Globus pallidus (tissue), 1 donor: ENCODE measurements around the gene TMEM121.

Experiments
- DNase-seq: peaks from one replicate; pipeline ENCODE4 v3.0.0-alpha.2; 2015; ENCODE audit warnings: low spot score

The TMEM121 gene

DNA sequence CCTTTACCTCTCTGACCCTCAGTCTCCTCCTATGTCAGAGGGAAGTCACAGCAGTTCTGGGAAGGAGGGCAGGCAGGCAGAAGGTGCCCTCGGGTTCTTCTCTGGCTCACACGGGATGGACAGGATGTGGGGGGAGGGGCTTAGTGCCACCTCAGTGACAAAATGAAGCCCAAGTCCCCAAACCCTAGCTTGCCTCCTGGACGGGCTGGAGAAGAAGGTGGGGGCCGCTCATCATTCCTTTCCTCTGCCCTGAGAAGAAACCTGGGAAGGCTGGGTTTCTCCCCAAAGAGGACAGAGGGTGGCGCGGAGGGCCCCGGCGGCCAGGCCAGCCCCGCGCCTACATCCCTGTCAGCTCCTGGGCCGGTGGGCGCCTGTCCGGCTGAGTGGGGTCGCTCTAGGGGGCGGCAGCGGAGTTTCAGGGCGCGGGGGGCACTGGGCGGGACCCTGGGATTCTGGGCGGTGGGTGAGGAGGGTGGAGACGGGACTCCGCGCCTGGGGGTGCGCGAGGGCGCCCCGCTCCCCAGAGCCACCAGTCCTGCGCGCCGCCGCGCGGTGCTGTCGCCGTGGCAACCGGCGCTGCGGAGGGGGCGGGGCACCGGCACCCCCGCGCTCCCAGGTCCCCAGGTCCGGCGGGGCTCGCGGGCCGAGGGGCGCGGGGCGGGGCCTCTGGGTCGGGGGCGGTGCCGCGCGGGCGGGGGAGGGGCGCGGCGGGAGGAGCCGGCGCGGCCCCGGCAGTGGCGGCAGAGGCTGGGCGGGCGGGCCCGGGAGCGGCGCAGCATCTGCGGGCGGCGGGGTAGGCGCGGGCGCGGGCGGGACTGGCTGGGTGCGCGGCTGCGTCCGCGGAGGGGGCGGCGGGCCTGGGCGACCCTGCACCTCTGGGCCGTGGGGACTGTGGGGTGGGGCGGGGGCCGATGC, at the start of gene TMEM121:
Gene TMEM121, plus strand, starts transcription at position 723 of the 915 bp plus-strand sequence. CDS start 2,252 bp downstream, outside the sequence.
- DNase-seq, result peak; percentile 45

DNA sequence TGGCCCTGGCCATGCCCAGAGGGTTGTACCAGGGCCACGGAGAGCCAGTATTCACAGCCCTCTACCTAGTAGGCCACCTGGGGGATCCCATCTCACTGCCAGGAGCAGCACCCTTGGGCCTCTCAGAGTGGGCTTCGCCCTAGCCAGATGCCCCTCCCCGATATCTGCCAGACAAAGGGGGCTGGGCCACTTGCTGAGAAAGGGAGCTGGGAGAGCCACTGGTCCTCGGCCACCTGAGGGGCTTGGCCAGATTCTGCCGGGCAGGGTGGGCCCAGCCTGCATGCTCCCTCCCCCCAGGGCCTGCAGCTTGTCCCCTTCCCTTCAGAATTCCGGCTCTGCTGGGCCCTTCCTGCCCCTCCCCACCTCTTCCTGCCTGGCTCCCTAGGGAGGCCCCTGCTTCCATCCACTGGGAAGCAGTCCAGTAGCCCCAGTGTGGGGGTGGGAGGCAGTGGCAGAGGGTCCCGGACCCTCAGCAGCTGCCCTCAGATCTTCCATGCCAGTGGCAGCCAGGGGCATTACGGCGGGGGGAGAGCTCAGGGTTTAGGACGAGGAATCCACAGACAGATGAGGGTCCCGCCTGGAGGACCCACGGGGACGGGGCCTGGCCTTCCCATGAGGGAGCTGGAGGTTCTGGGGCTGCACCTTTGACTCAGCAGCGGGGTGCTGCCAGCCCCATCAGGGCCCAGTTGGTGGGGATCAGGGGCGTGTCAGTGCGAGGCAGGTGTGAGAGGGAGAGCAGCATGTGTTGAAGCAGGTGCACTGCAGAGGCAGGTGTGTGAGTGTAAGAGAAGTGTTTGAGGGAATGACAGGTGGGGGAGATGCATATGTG, 49.3 kb upstream of the TMEM121 start:
- DNase-seq, result no peak

DNA sequence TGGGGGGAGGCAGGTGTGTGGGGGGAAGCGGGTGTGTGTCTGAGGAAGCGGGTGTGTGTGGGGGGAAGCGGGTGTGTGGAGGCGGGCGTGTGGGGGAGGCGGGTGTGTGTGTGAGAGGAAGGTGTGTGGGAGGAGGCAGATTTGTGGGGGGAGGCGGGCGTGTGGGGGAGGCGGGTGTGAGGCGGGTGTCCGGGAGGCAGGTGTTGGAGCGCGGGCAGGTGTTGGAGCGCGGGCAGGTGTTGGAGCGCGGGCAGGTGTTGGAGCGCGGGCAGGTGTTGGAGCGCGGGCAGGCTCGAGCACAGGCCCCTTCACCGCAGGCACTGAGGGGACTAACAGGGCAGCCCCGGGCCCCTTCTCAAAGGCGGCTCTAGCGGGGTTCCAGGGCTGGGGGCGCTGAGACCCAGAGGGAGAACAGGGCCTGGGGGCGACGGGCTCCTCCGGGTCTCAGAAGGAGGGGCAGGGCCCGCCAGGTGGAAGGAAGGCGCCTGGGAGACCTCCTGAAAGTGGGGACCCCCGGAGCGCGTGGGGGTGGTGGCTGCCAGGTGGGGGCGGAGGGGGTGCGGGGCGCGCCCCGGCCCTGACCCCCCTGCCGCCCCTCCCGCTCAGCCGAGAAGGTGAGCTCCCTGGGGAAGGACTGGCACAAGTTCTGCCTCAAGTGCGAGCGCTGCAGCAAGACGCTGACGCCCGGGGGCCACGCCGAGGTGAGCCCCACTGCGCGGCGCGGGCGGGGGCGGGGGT, 48.6 kb upstream of the TMEM121 start:
- DNase-seq, result no peak

DNA sequence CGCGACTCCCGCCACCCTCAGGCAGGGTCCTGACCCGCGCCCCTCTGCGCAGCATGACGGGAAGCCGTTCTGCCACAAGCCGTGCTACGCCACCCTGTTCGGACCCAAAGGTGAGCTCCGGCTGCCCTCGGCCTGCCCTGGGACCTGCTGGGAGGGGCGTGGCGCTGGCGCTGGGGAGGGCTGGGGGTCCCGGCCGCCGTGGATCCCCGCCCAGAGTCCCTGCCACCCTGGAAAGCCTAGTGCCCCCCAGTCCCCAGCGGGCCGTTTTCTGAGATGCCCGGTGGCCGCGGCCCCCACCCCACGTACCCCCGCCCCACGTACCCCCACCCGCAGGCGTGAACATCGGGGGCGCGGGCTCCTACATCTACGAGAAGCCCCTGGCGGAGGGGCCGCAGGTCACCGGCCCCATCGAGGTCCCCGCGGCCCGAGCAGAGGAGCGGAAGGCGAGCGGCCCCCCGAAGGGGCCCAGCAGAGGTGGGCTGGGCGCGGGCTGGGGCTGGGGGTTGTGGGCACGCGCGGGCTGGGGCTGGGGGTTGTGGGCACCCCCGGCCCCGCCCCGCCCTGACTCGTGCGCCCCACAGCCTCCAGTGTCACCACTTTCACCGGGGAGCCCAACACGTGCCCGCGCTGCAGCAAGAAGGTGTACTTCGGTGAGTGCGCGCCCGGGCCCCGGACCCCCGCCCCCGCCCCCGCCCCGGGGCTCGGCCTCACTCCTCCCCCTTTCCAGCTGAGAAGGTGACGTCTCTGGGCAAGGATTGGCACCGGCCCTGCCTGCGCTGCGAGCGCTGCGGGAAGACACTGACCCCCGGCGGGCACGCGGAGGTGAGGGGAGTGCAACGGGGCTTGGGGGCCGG, 47.8 kb upstream of the TMEM121 start:
- DNase-seq, result no peak

DNA sequence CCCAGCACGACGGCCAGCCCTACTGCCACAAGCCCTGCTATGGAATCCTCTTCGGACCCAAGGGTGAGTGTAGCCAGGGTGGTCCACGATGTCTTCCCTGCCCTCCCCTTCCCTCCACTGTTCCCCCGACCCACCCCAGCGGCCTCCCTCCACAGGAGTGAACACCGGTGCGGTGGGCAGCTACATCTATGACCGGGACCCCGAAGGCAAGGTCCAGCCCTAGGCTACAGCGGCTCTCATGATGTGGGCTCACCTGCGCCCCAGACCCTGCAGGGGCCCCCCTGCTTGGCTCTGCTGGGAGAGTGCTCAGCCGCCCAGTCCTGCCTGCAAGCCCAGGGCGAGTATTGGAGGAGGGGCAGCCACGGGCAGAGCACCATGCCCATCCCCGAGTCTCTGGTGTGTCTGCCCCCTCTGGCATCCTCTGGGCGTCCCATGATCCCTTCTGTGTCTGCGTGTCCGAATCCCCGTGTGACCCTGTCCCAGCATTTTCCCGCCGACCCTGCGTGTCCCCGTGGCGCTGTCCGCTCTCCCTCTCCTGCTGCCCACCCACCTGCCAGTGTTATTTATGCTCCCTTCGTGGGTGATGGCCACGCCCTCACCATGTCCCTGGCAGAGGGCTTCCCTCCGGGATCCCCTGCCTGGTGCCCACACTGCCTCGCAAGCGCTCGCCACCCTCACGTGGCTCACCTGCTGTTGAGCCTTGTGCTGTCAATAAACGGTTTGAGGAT, 46.8 kb upstream of the TMEM121 start:
- no peak for DNase-seq

DNA sequence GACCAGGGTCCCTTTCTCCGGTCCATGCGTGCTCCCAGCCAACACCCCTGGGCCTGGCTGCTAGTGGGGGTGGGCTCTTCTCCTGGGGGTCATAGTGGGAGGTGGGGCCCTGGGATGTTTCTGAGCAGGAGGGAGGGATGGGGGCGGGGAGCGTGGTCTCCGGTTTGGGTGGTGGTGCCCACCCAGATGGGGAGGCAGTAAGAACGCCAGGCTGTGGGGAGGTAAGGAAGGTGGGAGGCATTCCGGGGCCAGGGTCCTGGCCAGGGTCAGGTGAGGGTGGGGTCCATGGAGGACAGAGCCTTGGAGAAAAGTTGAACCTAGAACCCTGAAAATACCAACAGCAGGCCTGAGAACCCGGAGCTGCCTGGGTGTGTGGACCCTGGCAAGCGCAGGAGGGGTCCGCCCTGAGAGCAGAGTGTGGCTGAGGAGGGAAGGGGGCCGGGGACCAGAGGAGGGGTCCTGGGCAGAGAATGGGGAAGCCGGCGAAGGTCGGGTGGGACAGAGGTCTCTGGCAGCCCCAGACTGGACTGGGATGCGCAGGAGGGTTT, 46.1 kb upstream of the TMEM121 start:
- DNase-seq, result no peak

DNA sequence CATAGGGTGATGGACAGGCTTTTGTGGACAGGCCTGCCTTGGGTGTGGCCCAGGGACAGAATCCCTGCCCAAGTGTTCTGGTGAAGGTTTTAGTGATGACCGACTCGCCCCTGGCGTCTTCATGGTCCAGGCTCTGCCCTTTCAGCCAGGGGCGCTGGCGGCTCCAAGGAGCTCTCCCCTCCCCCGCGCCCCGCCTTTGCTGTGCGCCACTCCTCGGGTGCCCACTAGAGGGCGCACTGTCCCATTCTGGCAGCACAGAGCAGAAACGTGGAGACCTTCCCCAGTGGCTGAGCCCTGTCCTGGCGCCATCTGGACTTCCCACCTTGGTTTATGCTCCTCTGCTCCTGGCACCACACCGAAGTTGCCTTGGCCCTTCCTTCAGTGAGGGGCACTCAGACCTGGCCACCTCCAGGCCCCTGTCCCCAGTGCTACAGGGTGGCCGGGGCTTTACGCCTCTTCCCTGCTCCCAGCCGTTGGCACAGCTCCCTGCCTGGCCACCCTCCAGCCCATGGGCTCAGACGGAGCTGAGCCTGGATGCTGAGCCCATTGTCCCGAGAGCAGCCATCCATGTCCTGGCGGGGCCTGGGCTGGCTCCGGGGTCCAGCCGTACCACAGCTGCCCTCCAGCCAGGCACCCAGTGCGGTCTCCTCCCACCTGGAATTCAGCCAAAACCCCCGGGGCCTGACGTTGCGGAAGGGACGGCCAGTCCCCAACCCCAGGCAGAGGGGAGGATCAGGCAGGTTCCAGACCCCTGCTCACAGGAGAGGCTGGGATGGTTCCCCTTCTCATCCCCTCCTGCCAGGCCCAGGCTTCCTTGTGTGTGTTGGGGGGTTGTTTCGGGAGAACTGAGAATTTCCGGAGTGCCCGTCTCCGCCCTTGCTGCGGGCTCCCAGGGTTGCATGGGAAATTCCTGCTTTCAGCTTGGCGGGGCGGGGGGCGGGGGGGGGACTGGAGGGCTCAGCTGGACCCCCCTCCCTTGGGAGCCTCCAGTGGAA, 45.3 kb upstream of the TMEM121 start:
- peak; percentile 90 for DNase-seq

DNA sequence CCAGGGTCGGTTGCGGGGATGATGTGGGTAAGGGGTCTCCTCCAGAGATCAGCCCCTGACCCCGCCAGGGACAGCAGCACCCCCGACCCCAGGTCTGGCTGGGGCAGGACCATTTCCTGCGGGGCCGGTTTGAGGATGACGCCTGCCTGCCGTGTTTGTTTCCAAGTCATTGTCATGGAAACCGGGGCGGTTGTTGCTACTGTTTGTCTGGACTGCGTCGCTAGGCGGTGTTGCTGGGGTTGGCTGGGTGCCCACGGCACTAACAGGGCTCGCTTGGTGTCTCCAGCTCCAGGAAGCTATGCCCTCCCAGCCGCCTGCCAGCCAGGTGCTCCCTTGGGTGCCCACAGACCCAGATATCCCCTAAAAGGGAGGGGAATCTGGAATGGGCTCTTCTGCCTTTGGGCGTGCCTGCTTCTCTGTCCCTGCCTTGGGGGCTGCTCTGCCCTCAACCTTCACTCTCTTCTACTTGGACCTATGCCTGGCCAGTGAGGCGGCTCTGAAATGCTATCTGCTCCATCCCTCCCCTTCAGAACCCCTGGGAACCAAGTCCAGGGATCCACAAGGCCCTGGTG, 44.4 kb upstream of the TMEM121 start:
- peak; percentile 85 for DNase-seq

DNA sequence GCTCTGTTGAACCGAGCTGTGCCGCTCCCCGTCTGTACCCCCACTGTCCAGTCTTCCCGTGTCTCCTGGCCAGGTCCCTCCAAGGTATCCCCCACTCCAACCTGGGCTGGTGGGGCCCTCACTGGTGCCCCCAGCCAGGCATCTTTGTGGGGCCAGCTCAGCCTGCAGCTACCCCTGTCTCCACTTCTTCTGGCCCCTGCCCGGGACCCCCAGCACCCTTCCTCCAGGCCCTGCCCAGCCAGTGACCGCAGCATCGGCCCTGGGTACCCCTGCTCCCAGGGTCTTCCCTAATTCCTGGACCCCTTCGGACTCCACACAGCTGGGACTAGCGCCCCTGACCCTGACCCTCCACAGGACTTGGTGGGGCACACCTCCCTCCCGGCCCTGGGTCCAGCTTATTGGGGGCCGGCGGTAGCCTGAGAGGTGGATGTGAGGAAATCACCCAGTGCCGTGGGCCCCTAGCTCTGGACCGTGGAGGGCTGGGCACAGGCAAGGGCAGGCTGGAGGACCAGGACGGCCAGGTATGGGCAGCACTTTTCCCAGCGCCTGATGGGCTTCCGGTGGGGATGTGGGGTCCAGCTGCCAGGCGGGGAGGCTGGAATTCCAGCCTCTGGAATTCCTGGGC, 43.8 kb upstream of the TMEM121 start:
- DNase-seq, result no peak

DNA sequence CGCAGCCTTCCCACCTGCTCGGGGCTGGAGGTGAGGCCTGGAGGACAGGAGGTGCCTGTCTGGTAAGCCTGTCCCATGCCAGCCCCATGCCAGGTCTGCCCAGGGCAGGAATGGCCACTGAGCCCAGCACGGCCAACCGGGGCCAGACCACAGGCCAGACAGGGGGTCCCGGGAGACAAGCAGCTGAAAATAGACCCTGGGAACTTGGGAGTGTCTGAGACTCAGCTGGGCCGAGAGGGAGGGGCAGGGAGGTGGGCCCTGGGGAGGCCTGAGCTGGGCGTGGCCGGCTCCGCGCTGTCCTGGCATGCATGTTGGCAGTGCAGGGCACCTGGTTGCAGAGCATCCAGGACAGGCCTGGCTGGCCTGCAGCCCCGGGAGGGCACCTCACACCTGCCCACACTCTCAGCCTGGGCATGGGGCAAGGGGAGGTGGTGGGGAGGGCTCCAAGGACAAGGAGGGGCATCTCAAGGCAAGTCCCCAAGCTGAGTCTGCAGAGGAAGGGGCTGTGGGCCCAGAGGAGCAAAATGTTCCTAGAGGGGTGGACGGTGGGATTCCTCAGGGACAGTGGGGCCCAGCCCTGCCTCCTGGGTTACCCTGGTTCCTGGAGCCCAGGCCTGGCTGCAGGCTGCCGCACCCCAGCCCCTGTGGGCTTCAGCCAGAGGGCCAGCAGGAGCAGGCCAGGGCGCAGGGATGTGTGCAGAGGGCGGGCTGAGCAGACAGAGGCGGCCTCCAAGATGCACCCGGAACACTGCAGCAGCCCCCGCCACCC, 42.9 kb upstream of the TMEM121 start:
- DNase-seq, result no peak

DNA sequence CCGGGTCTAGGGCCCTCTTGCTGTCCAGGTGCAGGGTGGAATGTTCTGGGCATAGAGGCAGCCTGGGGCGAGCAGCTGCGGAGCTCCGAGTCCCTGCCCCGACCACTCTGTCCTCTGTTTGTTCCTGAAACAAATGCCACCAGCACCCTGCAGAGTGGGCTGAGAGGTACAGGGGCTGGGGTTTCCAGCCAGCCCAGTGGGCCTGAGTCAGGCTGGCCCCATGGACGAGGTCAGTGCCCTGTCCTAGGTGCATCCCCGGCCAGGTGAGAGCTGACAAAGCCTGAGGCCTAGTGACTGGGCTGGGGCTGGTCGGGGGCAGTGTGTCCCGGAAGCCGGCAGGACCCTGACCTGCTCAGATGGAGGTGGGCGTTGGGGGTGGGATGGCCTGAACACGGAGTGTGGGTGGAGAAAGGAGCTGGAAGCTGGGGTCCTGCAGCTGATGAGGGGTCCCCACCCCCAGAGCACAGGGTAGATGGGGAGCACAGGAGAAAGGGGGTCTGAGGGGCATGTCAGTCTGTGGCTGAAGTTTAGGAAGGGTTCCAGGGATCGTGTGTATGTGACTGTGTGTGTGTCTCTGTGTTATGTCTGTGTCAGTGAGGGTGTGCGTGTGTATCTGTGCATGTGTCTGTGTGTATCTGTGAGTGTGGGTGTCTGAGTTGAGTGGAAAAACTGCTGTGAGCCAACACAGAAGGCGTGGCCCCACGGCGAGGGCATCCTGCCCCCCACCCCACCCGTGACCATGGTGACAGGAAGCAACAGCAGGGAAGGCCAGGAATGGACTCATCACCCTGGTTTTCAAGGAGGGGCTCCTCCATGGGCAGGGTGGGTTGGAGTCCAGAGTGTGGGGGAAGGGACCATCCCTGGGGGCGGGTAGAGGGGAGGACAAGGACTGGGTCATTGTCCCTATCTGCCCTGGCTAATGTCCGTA, 42.0 kb upstream of the TMEM121 start:
- DNase-seq, result no peak

DNA sequence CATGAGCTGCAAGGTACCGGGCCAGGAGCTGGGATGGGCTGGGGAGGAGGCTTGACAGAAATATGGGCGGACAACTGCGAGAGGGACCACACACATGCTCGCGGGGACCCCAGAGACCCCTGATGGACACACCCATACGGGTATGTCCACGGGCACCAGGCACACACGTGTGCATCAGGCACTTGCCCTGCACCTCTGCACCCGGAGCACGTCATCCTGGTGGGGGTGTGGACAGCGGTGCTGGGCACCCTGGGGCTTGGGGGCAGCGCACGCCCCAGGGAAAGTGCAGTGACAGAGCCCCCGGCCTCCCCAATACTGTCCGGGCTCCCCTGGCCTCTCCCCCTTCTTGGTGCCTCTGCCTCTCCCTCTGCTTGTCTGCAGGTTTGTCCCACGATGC, 41.4 kb upstream of the TMEM121 start:
- no peak for DNase-seq

DNA sequence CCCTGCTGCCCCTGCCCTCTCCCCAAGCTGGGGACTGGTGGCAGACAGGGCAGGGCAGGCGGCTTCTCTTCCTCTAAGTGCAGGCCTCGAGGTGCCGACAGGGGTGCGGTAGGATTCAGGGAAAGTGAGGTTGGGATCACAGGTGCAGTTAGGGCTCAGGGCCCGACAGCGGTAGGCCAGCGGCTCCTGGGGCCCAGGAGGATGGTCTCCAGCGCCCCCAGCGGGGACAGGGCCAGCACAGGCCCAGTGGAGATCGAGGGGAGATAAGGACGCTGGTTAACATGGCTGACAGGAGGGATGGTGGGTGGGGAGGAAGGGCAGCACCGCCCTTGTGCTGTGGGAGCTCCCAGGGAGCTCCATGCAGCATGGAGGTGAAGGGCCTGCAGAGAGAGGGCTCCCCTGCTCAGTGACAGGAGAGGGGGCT, 40.6 kb upstream of the TMEM121 start:
- DNase-seq, result no peak

DNA sequence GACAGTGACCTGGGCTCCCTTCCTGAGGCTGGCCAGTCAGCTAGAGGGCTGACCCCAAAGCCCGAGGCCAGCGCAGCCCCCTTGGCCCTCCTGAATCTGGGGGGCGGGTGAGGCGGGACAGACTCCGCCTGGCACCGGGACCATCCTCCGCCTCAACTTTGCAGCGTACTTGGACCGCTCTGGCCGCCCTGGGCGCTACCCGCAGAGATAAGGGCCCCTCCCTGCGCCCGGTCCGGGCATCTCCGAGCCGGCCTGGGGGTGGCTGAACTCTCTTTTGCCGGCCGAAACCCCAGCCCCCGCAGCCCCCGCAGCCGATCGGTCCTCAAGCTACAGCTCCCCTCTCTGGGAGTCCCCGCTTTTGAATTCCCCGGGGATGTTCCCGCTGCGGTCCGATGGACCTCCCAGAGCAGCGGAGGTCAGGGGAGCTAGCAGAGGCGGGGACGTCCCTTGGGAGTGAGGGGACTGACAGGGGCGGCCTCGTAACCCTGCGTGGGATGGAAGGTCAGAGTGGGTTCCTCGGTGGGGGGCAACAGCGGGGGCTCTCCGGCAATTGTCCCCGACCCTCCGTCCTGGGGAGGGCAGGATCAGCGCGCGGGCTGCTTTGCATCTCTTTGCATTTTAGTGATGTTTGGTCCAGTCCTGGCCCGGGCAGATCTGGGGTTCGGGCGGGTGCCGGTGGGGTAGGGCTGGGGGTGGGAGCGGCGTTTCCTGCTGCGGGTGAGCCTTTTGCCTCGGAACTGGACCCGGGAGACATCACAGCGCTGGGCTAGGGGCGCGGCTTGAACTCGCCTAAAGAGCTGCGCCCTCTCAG, 40.0 kb upstream of the TMEM121 start, which contains the start of gene CRIP1:
Gene CRIP1, plus strand, starts transcription at position 724 of the 811 bp plus-strand sequence. CDS start 374 bp downstream, outside the sequence.
- no peak for DNase-seq

DNA sequence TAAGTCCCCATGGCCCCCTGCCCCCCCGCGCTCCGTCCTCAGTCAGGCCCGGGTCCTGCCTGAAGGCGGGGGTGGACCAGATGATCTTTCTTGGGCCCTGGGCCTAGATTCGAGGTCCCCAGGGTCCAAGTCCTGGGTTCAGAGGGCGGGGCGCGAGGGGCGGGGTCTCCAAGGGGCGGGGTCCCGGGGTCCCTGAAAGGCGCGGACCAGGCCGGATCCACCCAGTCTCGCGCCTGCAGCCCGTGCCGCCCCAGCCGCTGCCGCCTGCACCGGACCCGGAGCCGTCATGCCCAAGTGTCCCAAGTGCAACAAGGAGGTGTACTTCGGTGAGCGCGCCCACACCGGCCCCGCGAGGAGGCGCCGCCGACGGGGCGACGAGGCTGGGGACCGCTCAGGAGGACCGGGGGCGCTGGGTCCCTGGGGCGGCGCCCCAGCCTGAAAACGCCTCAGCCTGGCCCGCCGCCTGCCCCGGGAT, 39.4 kb upstream of the TMEM121 start:
- DNase-seq, result no peak
